Naive thymus-derived CD4-positive, alpha-beta T cell (primary cell): ENCODE results near the gene PADI1. TPM values are rescaled to one million over a fixed set of nuclear protein-coding genes. Genes with fewer than 3 reads are reported as not detected.

Source experiments
- ATAC-seq: fragments of 150-1000 bp; cut with Tn5 transposase; 2 replicates; pipeline ENCODE4 v1.10.0; 2021; ENCODE audit warnings: mild to moderate bottlenecking, moderate library complexity
- CTCF ChIA-PET: fragments of 350-600 bp; sonication (Branson Sonifier 250); formaldehyde crosslinking; loops from one replicate; lab custom pipeline; 2021; ENCODE audit warnings: antibody characterized with exemption; lab: Charles Lee
- POLR2A ChIA-PET: fragments of 350-600 bp; sonication (Branson Sonifier 250); formaldehyde crosslinking; loops from one replicate; lab custom pipeline; 2021; ENCODE audit warnings: antibody characterized with exemption, inconsistent platforms; lab: Charles Lee
- DNase-seq, 9 donors: peaks; one replicate each; pipeline versions ENCODE4 v3.0.0 to v3.0.0-alpha.2; 2020 to 2022; ENCODE audit warnings: mixed read lengths in 1 of 9
- H3K27ac ChIP-seq: one replicate; pipeline ENCODE4 v1.7.0; 2013; ENCODE audit warnings: mild to moderate bottlenecking, low read depth, low read length, moderate library complexity
- H3K27me3 ChIP-seq, 2 donors: one replicate each; pipeline ENCODE4 v1.7.0; 2013; ENCODE audit warnings: low read length in 2 of 2, mild to moderate bottlenecking in 2 of 2, moderate library complexity in 2 of 2; ENCODE audit not compliant: control insufficient read depth in 2 of 2, insufficient read depth in 2 of 2
- H3K36me3 ChIP-seq, 3 experiments: 1 replicate in 2 of 3; 2 replicates in 1 of 3; pipeline ENCODE4 v1.7.0; 2013; ENCODE audit warnings: low read length in 3 of 3, mild to moderate bottlenecking in 3 of 3, moderate library complexity in 1 of 3; ENCODE audit not compliant: insufficient read depth in 3 of 3, control insufficient read depth in 2 of 3
- H3K4me1 ChIP-seq, 2 donors: one replicate each; pipeline ENCODE4 v1.7.0; 2013; ENCODE audit warnings: low read length in 2 of 2, mild to moderate bottlenecking in 2 of 2, moderate library complexity in 1 of 2; ENCODE audit not compliant: control insufficient read depth in 2 of 2, insufficient read depth in 2 of 2
- H3K4me3 ChIP-seq: 2 replicates; pipeline ENCODE4 v1.7.0; 2013; ENCODE audit warnings: mild to moderate bottlenecking, low read length
- H3K9me3 ChIP-seq, 3 experiments: 1 replicate in 2 of 3; 2 replicates in 1 of 3; pipeline ENCODE4 v1.7.0; 2013; ENCODE audit warnings: low read length in 3 of 3; ENCODE audit not compliant: control insufficient read depth in 2 of 3
- H3K27ac Mint-ChIP-seq, 9 donors: one replicate each; pipeline ENCODE4 v1.8.0; 2020 to 2022; ENCODE audit warnings: mixed read lengths in 9 of 9, mild to moderate bottlenecking in 8 of 9, moderate library complexity in 5 of 9, inconsistent platforms in 2 of 9
- H3K27me3 Mint-ChIP-seq, 5 donors: one replicate each; pipeline ENCODE4 v1.8.0; 2021 to 2022; ENCODE audit warnings: mixed read lengths in 5 of 5, mild to moderate bottlenecking in 1 of 5
- H3K36me3 Mint-ChIP-seq, 5 donors: one replicate each; pipeline ENCODE4 v1.8.0; 2020 to 2022; ENCODE audit warnings: mixed read lengths in 5 of 5, mild to moderate bottlenecking in 3 of 5, inconsistent platforms in 1 of 5
- H3K4me1 Mint-ChIP-seq, 7 donors: one replicate each; pipeline ENCODE4 v1.8.0; 2020 to 2022; ENCODE audit warnings: mixed read lengths in 7 of 7, mild to moderate bottlenecking in 3 of 7, inconsistent platforms in 1 of 7
- H3K4me3 Mint-ChIP-seq, 10 donors: one replicate each; pipeline ENCODE4 v1.8.0; 2020 to 2022; ENCODE audit warnings: mild to moderate bottlenecking in 10 of 10, mixed read lengths in 10 of 10, moderate library complexity in 6 of 10, inconsistent platforms in 2 of 10
- H3K9me3 Mint-ChIP-seq, 11 donors: one replicate each; pipeline ENCODE4 v1.8.0; 2020 to 2022; ENCODE audit warnings: mixed read lengths in 11 of 11, mild to moderate bottlenecking in 4 of 11, inconsistent platforms in 1 of 11, moderate library complexity in 1 of 11
- intact Hi-C, 2 donors: fragments of 100-400 bp; cut with micrococcal nuclease; formaldehyde crosslinking; loops; one replicate each; pipeline ENCODE4 v1.15.1; 2023
- polyA plus RNA-seq, 2 donors: library from polyadenylated mRNA; unstranded; fragments of 300-500 nt; fragmentation: Illumina TruSeq; gene quantifications; one replicate each; pipeline ENCODE4 v1.2.3, GENCODE V29; 2021
- total RNA-seq, 6 experiments: library from RNA in 5 of 6; stranded (reverse) in 5 of 6; gene quantifications; 1 replicate in 5 of 6; 2 replicates in 1 of 6; pipeline ENCODE4 v1.2.3 and lab custom pipeline; 2021 to 2026

PADI1 gene
- total and polyA plus RNA-seq, 7 experiments from 2014 or later: not detected

DNA sequence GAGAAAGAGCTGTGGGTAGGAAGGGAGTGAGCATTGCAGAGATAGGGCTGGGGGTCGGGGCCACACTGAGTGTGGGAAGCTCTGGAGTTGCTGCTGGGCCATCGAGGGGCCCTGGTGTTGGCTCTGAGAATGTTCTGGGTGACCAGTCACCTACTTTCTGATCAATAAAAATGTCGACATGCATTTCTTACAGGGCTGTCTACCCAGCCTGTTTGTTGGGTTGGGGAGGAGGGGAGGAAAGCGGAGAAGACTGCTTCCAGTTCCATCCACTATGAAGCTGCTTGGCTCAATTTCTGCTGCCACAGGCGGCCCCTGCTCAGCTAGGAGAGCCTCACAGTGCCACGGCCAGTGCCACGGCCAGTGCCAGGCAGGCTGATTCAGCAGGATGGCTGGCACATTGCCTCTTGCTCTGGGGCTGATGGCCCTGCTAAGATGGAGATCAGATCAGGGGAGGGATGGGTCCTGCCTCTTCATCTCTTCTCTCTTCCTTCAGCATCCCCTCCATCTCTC is 40.9 kb downstream of the PADI1 start:
- Histone ChIP-seq H3K4me3 (no peak overlapping the region), H3K36me3 (no peaks in the 10 kb centered on the region), H3K9me3 (no peaks in the 10 kb centered on the region), H3K27me3 (peaks cover 0 to 3% of the 10 kb centered on the region in 2 donors), H3K27ac (no peak overlapping the region), H3K4me1 (no peaks in the 10 kb centered on the region)
- Mint-ChIP-seq H3K4me1 (peaks cover 0 to 4% (median 0%) of the 10 kb centered on the region in 7 donors), H3K27ac (no peak overlapping the region), H3K36me3 (no peaks in the 10 kb centered on the region), H3K27me3 (peaks cover 0 to 9% (median 2%) of the 10 kb centered on the region in 5 donors), H3K4me3 (no peak overlapping the region), H3K9me3 (no peaks in the 10 kb centered on the region)
- intact Hi-C loops: no loop called here
- DNase-seq: no peak
- CTCF ChIA-PET: no interaction called here
- ATAC-seq: no peak
- POLR2A ChIA-PET: no interaction called here

DNA sequence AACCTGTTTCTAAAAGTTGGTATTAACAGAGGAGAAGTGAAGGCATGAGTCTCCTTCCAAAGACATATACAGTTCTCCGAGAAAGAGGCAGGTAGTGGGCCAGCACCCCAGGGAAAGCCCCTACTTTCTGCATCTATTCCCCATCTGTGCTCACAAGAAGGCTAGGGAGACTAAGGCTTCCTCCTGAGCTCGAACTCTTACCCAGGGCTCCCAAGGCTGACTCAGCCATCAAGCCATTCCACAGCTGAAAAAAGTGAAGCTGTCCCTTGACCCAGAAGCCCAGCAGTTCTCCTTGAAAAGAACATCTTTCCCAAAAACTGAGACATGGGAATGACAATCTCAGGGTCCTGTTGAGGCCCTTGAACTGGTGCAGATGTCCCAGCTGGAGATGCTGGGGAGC is 42.0 kb downstream of the PADI1 start:
- Mint-ChIP-seq H3K36me3 (no peaks in the 10 kb centered on the region), H3K4me1 (peaks cover 0 to 4% (median 0%) of the 10 kb centered on the region in 7 donors), H3K27me3 (peaks cover 0 to 12% (median 4%) of the 10 kb centered on the region in 5 donors), H3K27ac (no peak overlapping the region), H3K9me3 (no peaks in the 10 kb centered on the region), H3K4me3 (no peak overlapping the region)
- no peak overlapping the region for H3K27ac ChIP-seq
- peaks cover 0 to 3% of the 10 kb centered on the region in 2 donors for H3K27me3 ChIP-seq
- DNase-seq (no peak), ATAC-seq (no peak)
- CTCF ChIA-PET: no interaction called here
- H3K9me3 ChIP-seq: no peaks in the 10 kb centered on the region
- intact Hi-C loops: no loop called here
- POLR2A ChIA-PET: no interaction called here
- no peak overlapping the region for H3K4me3 ChIP-seq
- H3K4me1 ChIP-seq: no peaks in the 10 kb centered on the region
- no peaks in the 10 kb centered on the region for H3K36me3 ChIP-seq

DNA sequence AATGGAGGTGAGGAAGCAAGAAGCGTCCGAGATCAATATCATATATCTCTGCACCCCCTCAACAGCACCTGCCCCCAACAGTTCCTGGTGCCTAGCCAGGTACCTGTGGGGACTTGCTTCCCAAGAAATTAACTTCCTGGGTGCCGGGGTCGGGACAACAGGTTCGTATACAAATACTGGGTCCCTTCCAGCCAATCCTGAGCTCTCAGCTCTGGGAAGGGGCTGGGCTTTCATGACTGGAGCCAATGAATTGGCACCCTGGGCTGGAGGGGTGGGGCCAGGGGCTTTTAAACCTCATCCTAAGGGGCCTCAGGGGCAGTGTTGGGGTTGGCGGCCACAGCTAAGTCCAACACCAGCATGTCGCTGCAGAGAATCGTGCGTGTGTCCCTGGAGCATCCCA is 43.9 kb downstream of the PADI1 start, which contains the start of gene PADI3:
TSS of gene PADI3 (plus strand) at position 318 of the 400 bp plus-strand sequence. CDS start at position 358, 40 bp downstream.
- H3K4me1 ChIP-seq: no peaks in the 10 kb centered on the region
- H3K9me3 Mint-ChIP-seq: no peaks in the 10 kb centered on the region
- no peak for DNase-seq
- no peak within 1 kb of the TSS for H3K27ac Mint-ChIP-seq
- no peaks in the 10 kb centered on the region for H3K36me3 ChIP-seq
- H3K27me3 Mint-ChIP-seq: peaks cover 0 to 12% (median 4%) of the 10 kb centered on the region in 5 donors
- H3K9me3 ChIP-seq: no peaks in the 10 kb centered on the region
- H3K27me3 ChIP-seq: peaks cover 0 to 3% of the 10 kb centered on the region in 2 donors
- ChIA-PET POLR2A (no interaction called here), CTCF (no interaction called here)
- intact Hi-C loops: no loop called here
- no peak for ATAC-seq
- no peak within 1 kb of the TSS for H3K4me3 ChIP-seq
- H3K4me3 Mint-ChIP-seq: no peak within 1 kb of the TSS
- H3K36me3 Mint-ChIP-seq: no peaks in the 10 kb centered on the region
- H3K27ac ChIP-seq: no peak within 1 kb of the TSS
- peaks cover 0 to 4% (median 0%) of the 10 kb centered on the region in 7 donors for H3K4me1 Mint-ChIP-seq

DNA sequence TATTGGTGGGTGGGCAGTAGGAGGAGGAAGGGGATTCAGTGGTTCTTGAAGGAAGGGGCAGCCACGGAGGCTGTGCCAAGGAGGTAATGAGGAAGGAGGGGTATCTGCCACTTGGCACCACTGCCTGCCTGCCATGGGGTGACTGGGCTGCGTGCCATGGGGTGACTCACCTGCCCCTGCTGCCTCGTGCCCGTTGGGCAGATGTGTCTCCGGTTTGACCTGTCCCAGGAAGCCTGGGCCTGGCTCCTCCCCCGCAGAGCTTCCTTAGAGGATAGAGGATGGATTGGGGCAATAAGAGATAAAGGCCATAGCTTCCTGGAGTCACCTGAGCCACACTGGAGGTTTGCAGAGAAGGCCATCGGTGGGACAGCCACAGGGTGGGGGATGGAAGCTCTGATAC is 45.7 kb downstream of the PADI1 start:
- ATAC-seq (peak; percentile 52), DNase-seq (no peak)
- H3K4me3 ChIP-seq: no peak overlapping the region
- H3K27me3 ChIP-seq: peaks cover 0 to 3% of the 10 kb centered on the region in 2 donors
- H3K9me3 ChIP-seq: no peaks in the 10 kb centered on the region
- CTCF ChIA-PET: interaction anchor here (0.6 kb wide), 1 partner anchor 1766 kb away, joined by 3 read pairs; no protein-coding TSS in a partner anchor
- Mint-ChIP-seq H3K27ac (no peak overlapping the region), H3K27me3 (peaks cover 0 to 12% (median 4%) of the 10 kb centered on the region in 5 donors), H3K4me3 (no peak overlapping the region), H3K9me3 (no peaks in the 10 kb centered on the region), H3K4me1 (peaks cover 0 to 4% (median 0%) of the 10 kb centered on the region in 7 donors), H3K36me3 (no peaks in the 10 kb centered on the region)
- intact Hi-C loops: no loop called here
- H3K4me1 ChIP-seq: no peaks in the 10 kb centered on the region
- POLR2A ChIA-PET: no interaction called here
- no peak overlapping the region for H3K27ac ChIP-seq
- no peaks in the 10 kb centered on the region for H3K36me3 ChIP-seq

DNA sequence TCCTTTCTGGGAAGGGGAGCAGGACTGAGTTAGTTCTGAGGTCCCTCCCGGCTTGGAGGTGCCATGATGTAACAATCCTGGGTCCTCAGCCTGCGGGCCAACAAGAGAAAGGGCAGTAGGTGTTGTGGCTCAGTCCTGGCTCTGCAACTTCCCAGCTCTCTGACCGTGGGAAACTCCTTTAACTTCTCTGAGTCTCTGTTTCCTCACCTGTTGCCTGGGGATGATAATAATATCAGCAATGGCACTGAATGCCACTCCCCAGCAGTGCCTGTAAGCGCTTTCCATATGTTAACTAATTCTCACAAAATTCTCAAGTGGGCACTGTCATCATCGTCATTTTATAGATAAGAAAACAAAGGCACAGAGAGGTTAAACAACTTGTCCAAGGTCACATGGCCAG is 46.3 kb downstream of the PADI1 start:
- ChIA-PET CTCF (interaction anchor here (0.6 kb wide), 1 partner anchor 1766 kb away, joined by 3 read pairs; no protein-coding TSS in a partner anchor), POLR2A (no interaction called here)
- Mint-ChIP-seq H3K36me3 (no peaks in the 10 kb centered on the region), H3K4me3 (no peak overlapping the region), H3K4me1 (peaks cover 0 to 4% (median 0%) of the 10 kb centered on the region in 7 donors), H3K9me3 (no peaks in the 10 kb centered on the region), H3K27me3 (peaks cover 0 to 12% (median 4%) of the 10 kb centered on the region in 5 donors), H3K27ac (no peak overlapping the region)
- no peak overlapping the region for H3K27ac ChIP-seq
- no peaks in the 10 kb centered on the region for H3K9me3 ChIP-seq
- no peaks in the 10 kb centered on the region for H3K36me3 ChIP-seq
- DNase-seq (no peak), ATAC-seq (no peak)
- H3K4me3 ChIP-seq: no peak overlapping the region
- no peaks in the 10 kb centered on the region for H3K4me1 ChIP-seq
- H3K27me3 ChIP-seq: peaks cover 0 to 3% of the 10 kb centered on the region in 2 donors
- intact Hi-C loops: no loop called here

- Mint-ChIP-seq H3K27me3 (peaks cover 0 to 12% (median 4%) of the 10 kb centered on the region in 5 donors), H3K4me3 (no peak overlapping the region), H3K27ac (no peak overlapping the region), H3K9me3 (no peaks in the 10 kb centered on the region), H3K36me3 (no peaks in the 10 kb centered on the region), H3K4me1 (peaks cover 0 to 4% (median 0%) of the 10 kb centered on the region in 7 donors)
- intact Hi-C loops: no loop called here
- H3K4me3 ChIP-seq: no peak overlapping the region
- no peak for DNase-seq
- H3K36me3 ChIP-seq: no peaks in the 10 kb centered on the region
- no peak overlapping the region for H3K27ac ChIP-seq
- ChIA-PET POLR2A (no interaction called here), CTCF (no interaction called here)
- no peaks in the 10 kb centered on the region for H3K9me3 ChIP-seq
- H3K4me1 ChIP-seq: no peaks in the 10 kb centered on the region
- ATAC-seq: peak; percentile 47
- peaks cover 0 to 3% of the 10 kb centered on the region in 2 donors for H3K27me3 ChIP-seq
Measured at GRCh38 chr1:17251701-17252376, 46.9 kb downstream of the PADI1 start.
